ENCODE data around the gene SMAD2.

DNA sequence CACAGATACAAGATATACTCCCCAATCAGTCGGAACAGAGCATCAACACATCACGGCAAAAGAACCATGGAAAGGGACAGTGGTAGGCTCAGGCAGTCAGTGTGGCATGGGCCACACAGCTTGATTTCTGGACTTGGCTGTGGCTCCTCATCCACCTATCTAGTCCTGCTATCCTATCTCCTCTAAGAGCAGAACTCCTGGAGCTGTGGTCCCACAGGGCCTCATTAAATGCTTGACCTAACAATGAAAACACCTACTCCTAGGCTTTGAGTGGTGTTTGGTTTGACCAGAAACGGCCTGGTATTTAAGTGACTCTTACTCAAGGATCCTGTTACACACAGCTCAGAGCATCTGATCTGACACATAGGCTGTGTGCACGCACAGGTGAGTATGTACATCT is 33.6 kb upstream of the SMAD2 start:
- TF ChIP-seq, protein P1, sequence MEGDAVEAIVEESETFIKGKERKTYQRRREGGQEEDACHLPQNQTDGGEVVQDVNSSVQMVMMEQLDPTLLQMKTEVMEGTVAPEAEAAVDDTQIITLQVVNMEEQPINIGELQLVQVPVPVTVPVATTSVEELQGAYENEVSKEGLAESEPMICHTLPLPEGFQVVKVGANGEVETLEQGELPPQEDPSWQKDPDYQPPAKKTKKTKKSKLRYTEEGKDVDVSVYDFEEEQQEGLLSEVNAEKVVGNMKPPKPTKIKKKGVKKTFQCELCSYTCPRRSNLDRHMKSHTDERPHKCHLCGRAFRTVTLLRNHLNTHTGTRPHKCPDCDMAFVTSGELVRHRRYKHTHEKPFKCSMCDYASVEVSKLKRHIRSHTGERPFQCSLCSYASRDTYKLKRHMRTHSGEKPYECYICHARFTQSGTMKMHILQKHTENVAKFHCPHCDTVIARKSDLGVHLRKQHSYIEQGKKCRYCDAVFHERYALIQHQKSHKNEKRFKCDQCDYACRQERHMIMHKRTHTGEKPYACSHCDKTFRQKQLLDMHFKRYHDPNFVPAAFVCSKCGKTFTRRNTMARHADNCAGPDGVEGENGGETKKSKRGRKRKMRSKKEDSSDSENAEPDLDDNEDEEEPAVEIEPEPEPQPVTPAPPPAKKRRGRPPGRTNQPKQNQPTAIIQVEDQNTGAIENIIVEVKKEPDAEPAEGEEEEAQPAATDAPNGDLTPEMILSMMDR (conservative IDR thresholded peaks at IDR 0.05; ENCODE audit: low read depth in 2 of 2), result no peak
- TF ChIP-seq JUNB (IDR thresholded peaks at IDR 0.05; ENCODE audit: unreplicated experiment) (no peak), POLR2AphosphoS5 (IDR thresholded peaks at IDR 0.05; ENCODE audit: low read depth) (no peak), EZH2phosphoT487 (IDR thresholded peaks at IDR 0.05; ENCODE audit: unreplicated experiment) (no peak), CREB1 (CRISPR knock-in tag; IDR thresholded peaks at IDR 0.05; ENCODE audit: low read depth) (no peak), EZH2 (IDR thresholded peaks at IDR 0.05; ENCODE audit: low read depth, unreplicated experiment) (no peak)
- TF ChIP-seq, protein P2, sequence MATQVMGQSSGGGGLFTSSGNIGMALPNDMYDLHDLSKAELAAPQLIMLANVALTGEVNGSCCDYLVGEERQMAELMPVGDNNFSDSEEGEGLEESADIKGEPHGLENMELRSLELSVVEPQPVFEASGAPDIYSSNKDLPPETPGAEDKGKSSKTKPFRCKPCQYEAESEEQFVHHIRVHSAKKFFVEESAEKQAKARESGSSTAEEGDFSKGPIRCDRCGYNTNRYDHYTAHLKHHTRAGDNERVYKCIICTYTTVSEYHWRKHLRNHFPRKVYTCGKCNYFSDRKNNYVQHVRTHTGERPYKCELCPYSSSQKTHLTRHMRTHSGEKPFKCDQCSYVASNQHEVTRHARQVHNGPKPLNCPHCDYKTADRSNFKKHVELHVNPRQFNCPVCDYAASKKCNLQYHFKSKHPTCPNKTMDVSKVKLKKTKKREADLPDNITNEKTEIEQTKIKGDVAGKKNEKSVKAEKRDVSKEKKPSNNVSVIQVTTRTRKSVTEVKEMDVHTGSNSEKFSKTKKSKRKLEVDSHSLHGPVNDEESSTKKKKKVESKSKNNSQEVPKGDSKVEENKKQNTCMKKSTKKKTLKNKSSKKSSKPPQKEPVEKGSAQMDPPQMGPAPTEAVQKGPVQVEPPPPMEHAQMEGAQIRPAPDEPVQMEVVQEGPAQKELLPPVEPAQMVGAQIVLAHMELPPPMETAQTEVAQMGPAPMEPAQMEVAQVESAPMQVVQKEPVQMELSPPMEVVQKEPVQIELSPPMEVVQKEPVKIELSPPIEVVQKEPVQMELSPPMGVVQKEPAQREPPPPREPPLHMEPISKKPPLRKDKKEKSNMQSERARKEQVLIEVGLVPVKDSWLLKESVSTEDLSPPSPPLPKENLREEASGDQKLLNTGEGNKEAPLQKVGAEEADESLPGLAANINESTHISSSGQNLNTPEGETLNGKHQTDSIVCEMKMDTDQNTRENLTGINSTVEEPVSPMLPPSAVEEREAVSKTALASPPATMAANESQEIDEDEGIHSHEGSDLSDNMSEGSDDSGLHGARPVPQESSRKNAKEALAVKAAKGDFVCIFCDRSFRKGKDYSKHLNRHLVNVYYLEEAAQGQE (IDR thresholded peaks at IDR 0.05; ENCODE audit: unreplicated experiment), result no peak

Data from GM23338 (cell line).